Naive thymus-derived CD4-positive, alpha-beta T cell (primary cell): ENCODE results near the gene PLCL1. TPM values are rescaled to one million over a fixed set of nuclear protein-coding genes. Genes with fewer than 3 reads are reported as not detected.

ENCODE experiments used
- ATAC-seq: fragments of 150-1000 bp; cut with Tn5 transposase; 2 replicates; pipeline ENCODE4 v1.10.0; 2021; ENCODE audit warnings: mild to moderate bottlenecking, moderate library complexity
- CTCF ChIA-PET: fragments of 350-600 bp; sonication (Branson Sonifier 250); formaldehyde crosslinking; loops from one replicate; lab custom pipeline; 2021; ENCODE audit warnings: antibody characterized with exemption; lab: Charles Lee
- POLR2A ChIA-PET: fragments of 350-600 bp; sonication (Branson Sonifier 250); formaldehyde crosslinking; loops from one replicate; lab custom pipeline; 2021; ENCODE audit warnings: antibody characterized with exemption, inconsistent platforms; lab: Charles Lee
- DNase-seq, 9 donors: peaks; one replicate each; pipeline versions ENCODE4 v3.0.0 to v3.0.0-alpha.2; 2020 to 2022; ENCODE audit warnings: mixed read lengths in 1 of 9
- H3K27ac ChIP-seq: one replicate; pipeline ENCODE4 v1.7.0; 2013; ENCODE audit warnings: mild to moderate bottlenecking, low read depth, low read length, moderate library complexity
- H3K27me3 ChIP-seq, 2 donors: one replicate each; pipeline ENCODE4 v1.7.0; 2013; ENCODE audit warnings: low read length in 2 of 2, mild to moderate bottlenecking in 2 of 2, moderate library complexity in 2 of 2; ENCODE audit not compliant: control insufficient read depth in 2 of 2, insufficient read depth in 2 of 2
- H3K36me3 ChIP-seq, 3 experiments: 1 replicate in 2 of 3; 2 replicates in 1 of 3; pipeline ENCODE4 v1.7.0; 2013; ENCODE audit warnings: low read length in 3 of 3, mild to moderate bottlenecking in 3 of 3, moderate library complexity in 1 of 3; ENCODE audit not compliant: insufficient read depth in 3 of 3, control insufficient read depth in 2 of 3
- H3K4me1 ChIP-seq, 2 donors: one replicate each; pipeline ENCODE4 v1.7.0; 2013; ENCODE audit warnings: low read length in 2 of 2, mild to moderate bottlenecking in 2 of 2, moderate library complexity in 1 of 2; ENCODE audit not compliant: control insufficient read depth in 2 of 2, insufficient read depth in 2 of 2
- H3K4me3 ChIP-seq: 2 replicates; pipeline ENCODE4 v1.7.0; 2013; ENCODE audit warnings: mild to moderate bottlenecking, low read length
- H3K9me3 ChIP-seq, 3 experiments: 1 replicate in 2 of 3; 2 replicates in 1 of 3; pipeline ENCODE4 v1.7.0; 2013; ENCODE audit warnings: low read length in 3 of 3; ENCODE audit not compliant: control insufficient read depth in 2 of 3
- H3K27ac Mint-ChIP-seq, 9 donors: one replicate each; pipeline ENCODE4 v1.8.0; 2020 to 2022; ENCODE audit warnings: mixed read lengths in 9 of 9, mild to moderate bottlenecking in 8 of 9, moderate library complexity in 5 of 9, inconsistent platforms in 2 of 9
- H3K27me3 Mint-ChIP-seq, 5 donors: one replicate each; pipeline ENCODE4 v1.8.0; 2021 to 2022; ENCODE audit warnings: mixed read lengths in 5 of 5, mild to moderate bottlenecking in 1 of 5
- H3K36me3 Mint-ChIP-seq, 5 donors: one replicate each; pipeline ENCODE4 v1.8.0; 2020 to 2022; ENCODE audit warnings: mixed read lengths in 5 of 5, mild to moderate bottlenecking in 3 of 5, inconsistent platforms in 1 of 5
- H3K4me1 Mint-ChIP-seq, 7 donors: one replicate each; pipeline ENCODE4 v1.8.0; 2020 to 2022; ENCODE audit warnings: mixed read lengths in 7 of 7, mild to moderate bottlenecking in 3 of 7, inconsistent platforms in 1 of 7
- H3K4me3 Mint-ChIP-seq, 10 donors: one replicate each; pipeline ENCODE4 v1.8.0; 2020 to 2022; ENCODE audit warnings: mild to moderate bottlenecking in 10 of 10, mixed read lengths in 10 of 10, moderate library complexity in 6 of 10, inconsistent platforms in 2 of 10
- H3K9me3 Mint-ChIP-seq, 11 donors: one replicate each; pipeline ENCODE4 v1.8.0; 2020 to 2022; ENCODE audit warnings: mixed read lengths in 11 of 11, mild to moderate bottlenecking in 4 of 11, inconsistent platforms in 1 of 11, moderate library complexity in 1 of 11
- intact Hi-C, 2 donors: fragments of 100-400 bp; cut with micrococcal nuclease; formaldehyde crosslinking; loops; one replicate each; pipeline ENCODE4 v1.15.1; 2023
- polyA plus RNA-seq, 2 donors: library from polyadenylated mRNA; unstranded; fragments of 300-500 nt; fragmentation: Illumina TruSeq; gene quantifications; one replicate each; pipeline ENCODE4 v1.2.3, GENCODE V29; 2021
- total RNA-seq, 6 experiments: library from RNA in 5 of 6; stranded (reverse) in 5 of 6; gene quantifications; 1 replicate in 5 of 6; 2 replicates in 1 of 6; pipeline ENCODE4 v1.2.3 and lab custom pipeline; 2021 to 2026

PLCL1 gene
- total and polyA plus RNA-seq, 7 experiments from 2014 or later: 1.8 to 33.7 (median 22.7) TPM

GRCh38 chr2:197997083-197997541, 192.7 kb downstream of the PLCL1 start:
- no peaks in the 10 kb centered on the region for H3K27me3 Mint-ChIP-seq
- no peak for DNase-seq
- peak overlapping the region in 3 of 10 donors; percentile 1 to 63 (median 51) for H3K4me3 Mint-ChIP-seq
- peaks cover 2 to 44% (median 22%) of the 10 kb centered on the region in 5 donors for H3K36me3 Mint-ChIP-seq
- H3K9me3 Mint-ChIP-seq: peaks cover 0 to 12% (median 3%) of the 10 kb centered on the region in 11 donors
- H3K27ac Mint-ChIP-seq: peak overlapping the region in 6 of 9 donors; percentile 19 to 72 (median 48)
- Histone ChIP-seq H3K36me3 (no peaks in the 10 kb centered on the region), H3K27me3 (no peaks in the 10 kb centered on the region), H3K9me3 (no peaks in the 10 kb centered on the region), H3K4me1 (peaks cover 0 to 27% of the 10 kb centered on the region in 2 donors), H3K27ac (no peak overlapping the region), H3K4me3 (no peak overlapping the region)
- intact Hi-C loops: no loop called here
- ChIA-PET CTCF (interaction anchor here (0.6 kb wide), 1 partner anchor 129 kb away, joined by 4 read pairs; no protein-coding TSS in a partner anchor), POLR2A (interaction anchor here (0.6 to 0.7 kb wide), 2 partner anchors 47 to 55 kb away, joined by 3 read pairs; no protein-coding TSS in a partner anchor)
- no peak for ATAC-seq
- H3K4me1 Mint-ChIP-seq: peaks cover 13 to 85% (median 80%) of the 10 kb centered on the region in 7 donors

- H3K27ac ChIP-seq: no peak overlapping the region
- H3K4me3 Mint-ChIP-seq: peak overlapping the region in 2 of 10 donors; percentile 11 to 63
- peak overlapping the region in 4 of 9 donors; percentile 1 to 62 (median 24) for H3K27ac Mint-ChIP-seq
These were observed 194.3 kb downstream of the PLCL1 start for GRCh38 chr2:197998702-197999101.

GRCh38 chr2:198000417-198000816, 196.0 kb downstream of the PLCL1 start:
- peaks cover 4 to 33% (median 25%) of the 10 kb centered on the region in 5 donors for H3K36me3 Mint-ChIP-seq
- Histone ChIP-seq H3K4me3 (no peak overlapping the region), H3K36me3 (no peaks in the 10 kb centered on the region), H3K27ac (no peak overlapping the region), H3K4me1 (peaks cover 0 to 24% of the 10 kb centered on the region in 2 donors), H3K27me3 (no peaks in the 10 kb centered on the region), H3K9me3 (no peaks in the 10 kb centered on the region)
- ATAC-seq: no peak
- peaks cover 0 to 16% (median 4%) of the 10 kb centered on the region in 11 donors for H3K9me3 Mint-ChIP-seq
- H3K27ac Mint-ChIP-seq: peak overlapping the region in 2 of 9 donors; percentile 11 to 50
- H3K4me3 Mint-ChIP-seq: no peak overlapping the region
- intact Hi-C loops: no loop called here
- POLR2A ChIA-PET: no interaction called here
- H3K27me3 Mint-ChIP-seq: no peaks in the 10 kb centered on the region
- H3K4me1 Mint-ChIP-seq: peaks cover 21 to 87% (median 79%) of the 10 kb centered on the region in 7 donors
- no peak for DNase-seq
- CTCF ChIA-PET: no interaction called here

More at GRCh38 chr2:197998702-197999101, 194.3 kb downstream of the PLCL1 start:
- Mint-ChIP-seq H3K36me3 (peaks cover 4 to 38% (median 23%) of the 10 kb centered on the region in 5 donors), H3K4me1 (peaks cover 16 to 87% (median 79%) of the 10 kb centered on the region in 7 donors), H3K9me3 (peaks cover 0 to 16% (median 4%) of the 10 kb centered on the region in 11 donors), H3K27me3 (no peaks in the 10 kb centered on the region)
- H3K9me3 ChIP-seq: no peaks in the 10 kb centered on the region
- H3K36me3 ChIP-seq: no peaks in the 10 kb centered on the region
- ATAC-seq (no peak), DNase-seq (no peak)
- H3K4me3 ChIP-seq: no peak overlapping the region
- CTCF ChIA-PET: no interaction called here
- H3K27me3 ChIP-seq: no peaks in the 10 kb centered on the region
- intact Hi-C loops: no loop called here
- POLR2A ChIA-PET: no interaction called here
- H3K4me1 ChIP-seq: peaks cover 0 to 27% of the 10 kb centered on the region in 2 donors

GRCh38 chr2:198004173-198004572, 199.8 kb downstream of the PLCL1 start:
- Mint-ChIP-seq H3K4me3 (peak overlapping the region in 3 of 10 donors; percentile 18 to 67 (median 37)), H3K4me1 (peaks cover 12 to 75% (median 65%) of the 10 kb centered on the region in 7 donors), H3K27me3 (no peaks in the 10 kb centered on the region), H3K36me3 (peaks cover 9 to 37% (median 31%) of the 10 kb centered on the region in 5 donors), H3K27ac (peak overlapping the region in 5 of 9 donors; percentile 2 to 73 (median 54)), H3K9me3 (peaks cover 2 to 28% (median 7%) of the 10 kb centered on the region in 11 donors)
- POLR2A ChIA-PET: interaction anchor here (0.5 kb wide), 1 partner anchor 943 kb away, joined by 3 read pairs; no protein-coding TSS in a partner anchor
- intact Hi-C loops: loop anchor here (2.0 kb wide), 3 partner anchors 25 to 199 kb away; partner anchors contain the start of gene PLCL1 (in 1 of the 2)
- H3K36me3 ChIP-seq: no peaks in the 10 kb centered on the region
- H3K4me1 ChIP-seq: no peaks in the 10 kb centered on the region
- H3K27ac ChIP-seq: no peak overlapping the region
- H3K9me3 ChIP-seq: no peaks in the 10 kb centered on the region
- no peaks in the 10 kb centered on the region for H3K27me3 ChIP-seq
- ATAC-seq (no peak), DNase-seq (no peak)
- CTCF ChIA-PET: no interaction called here
- H3K4me3 ChIP-seq: no peak overlapping the region

- H3K4me1 Mint-ChIP-seq: peaks cover 12 to 77% (median 60%) of the 10 kb centered on the region in 7 donors
- Histone ChIP-seq H3K27me3 (no peaks in the 10 kb centered on the region), H3K4me1 (no peaks in the 10 kb centered on the region), H3K4me3 (no peak overlapping the region), H3K36me3 (no peaks in the 10 kb centered on the region), H3K27ac (no peak overlapping the region), H3K9me3 (no peaks in the 10 kb centered on the region)
- DNase-seq (peak in 5 of 9 donors; percentile 8 to 49 (median 28)), ATAC-seq (peak; percentile 80)
- H3K9me3 Mint-ChIP-seq: peaks cover 2 to 38% (median 15%) of the 10 kb centered on the region in 11 donors
- ChIA-PET POLR2A (interaction anchor here (0.5 to 0.8 kb wide), 2 partner anchors 10 to 944 kb away, joined by 3 to 5 read pairs; no protein-coding TSS in a partner anchor), CTCF (interaction anchor here (0.7 kb wide), 1 partner anchor 383 kb away, joined by 3 read pairs; no protein-coding TSS in a partner anchor)
- H3K4me3 Mint-ChIP-seq: peak overlapping the region in 8 of 10 donors; percentile 29 to 75 (median 63)
- H3K36me3 Mint-ChIP-seq: peaks cover 9 to 47% (median 40%) of the 10 kb centered on the region in 5 donors
- peak overlapping the region; percentile 37 to 88 (median 69) for H3K27ac Mint-ChIP-seq
- intact Hi-C loops: loop anchor here (2.0 to 5.0 kb wide), 4 partner anchors 24 to 200 kb away; partner anchors contain the start of gene PLCL1 (in 1 of the 2)
- H3K27me3 Mint-ChIP-seq: no peaks in the 10 kb centered on the region
These were observed 200.8 kb downstream of the PLCL1 start for GRCh38 chr2:198004921-198005829.

GRCh38 chr2:198006733-198007132, 202.3 kb downstream of the PLCL1 start:
- ATAC-seq (no peak), DNase-seq (no peak)
- ChIA-PET CTCF (interaction anchor here (0.7 kb wide), 1 partner anchor 34 kb away, joined by 4 read pairs; no protein-coding TSS in a partner anchor), POLR2A (no interaction called here)
- no peaks in the 10 kb centered on the region for H3K27me3 Mint-ChIP-seq
- Histone ChIP-seq H3K27ac (no peak overlapping the region), H3K4me1 (no peaks in the 10 kb centered on the region), H3K36me3 (no peaks in the 10 kb centered on the region), H3K4me3 (no peak overlapping the region), H3K9me3 (peaks cover 0 to 4% (median 0%) of the 10 kb centered on the region in 3 experiments), H3K27me3 (no peaks in the 10 kb centered on the region)
- H3K36me3 Mint-ChIP-seq: peaks cover 9 to 48% (median 41%) of the 10 kb centered on the region in 5 donors
- peaks cover 3 to 46% (median 26%) of the 10 kb centered on the region in 11 donors for H3K9me3 Mint-ChIP-seq
- H3K4me3 Mint-ChIP-seq: no peak overlapping the region
- peak overlapping the region in 3 of 9 donors; percentile 31 to 46 (median 43) for H3K27ac Mint-ChIP-seq
- intact Hi-C loops: loop anchor here in 1 of 2 donors (5.0 kb wide), 1 partner anchor 119 kb away; no protein-coding TSS in a partner anchor
- H3K4me1 Mint-ChIP-seq: peaks cover 15 to 69% (median 52%) of the 10 kb centered on the region in 7 donors
